BLaER1 treated with 17β-estradiol and CSF1 and Interleukin-3, amounts not matched to agents 10 nM and 100 nM (cell line): ENCODE results near the gene SMURF1.

Source experiments
- H3K27ac ChIP-seq, 11 experiments: shearing (Covaris generic); formaldehyde crosslinking; 2 replicates each; pipeline ENCODE4 v1.8.1; 2022
- H3K27me3 ChIP-seq, 11 experiments: shearing (Covaris generic); formaldehyde crosslinking; 2 replicates each; pipeline ENCODE4 v1.8.1; 2022
- H3K36me3 ChIP-seq, 11 experiments: shearing (Covaris generic); formaldehyde crosslinking; 2 replicates each; pipeline ENCODE4 v1.8.1; 2022
- H3K4me1 ChIP-seq, 10 experiments: shearing (Covaris generic); formaldehyde crosslinking; 2 replicates each; pipeline ENCODE4 v1.8.1; 2022
- H3K4me2 ChIP-seq, 11 experiments: shearing (Covaris generic); formaldehyde crosslinking; 2 replicates each; pipeline ENCODE4 v1.8.1; 2022
- H3K4me3 ChIP-seq, 10 experiments: shearing (Covaris generic); formaldehyde crosslinking; 2 replicates each; pipeline ENCODE4 v1.8.1; 2022
- H3K9ac ChIP-seq, 11 experiments: shearing (Covaris generic); formaldehyde crosslinking; 2 replicates each; pipeline ENCODE4 v1.8.1; 2022
- H3K9me3 ChIP-seq, 11 experiments: shearing (Covaris generic); formaldehyde crosslinking; replicated peaks in 1 of 11; 2 replicates each; pipeline ENCODE4 v1.8.1; 2022
- H4K20me1 ChIP-seq, 11 experiments: shearing (Covaris generic); formaldehyde crosslinking; 2 replicates each; pipeline ENCODE4 v1.8.1; 2022
- Cebpa-rat ChIP-seq, 11 experiments: shearing (Covaris generic); IDR thresholded peaks; 2 replicates each; pipeline ENCODE4 v1.8.1; 2022

SMURF1 gene

DNA sequence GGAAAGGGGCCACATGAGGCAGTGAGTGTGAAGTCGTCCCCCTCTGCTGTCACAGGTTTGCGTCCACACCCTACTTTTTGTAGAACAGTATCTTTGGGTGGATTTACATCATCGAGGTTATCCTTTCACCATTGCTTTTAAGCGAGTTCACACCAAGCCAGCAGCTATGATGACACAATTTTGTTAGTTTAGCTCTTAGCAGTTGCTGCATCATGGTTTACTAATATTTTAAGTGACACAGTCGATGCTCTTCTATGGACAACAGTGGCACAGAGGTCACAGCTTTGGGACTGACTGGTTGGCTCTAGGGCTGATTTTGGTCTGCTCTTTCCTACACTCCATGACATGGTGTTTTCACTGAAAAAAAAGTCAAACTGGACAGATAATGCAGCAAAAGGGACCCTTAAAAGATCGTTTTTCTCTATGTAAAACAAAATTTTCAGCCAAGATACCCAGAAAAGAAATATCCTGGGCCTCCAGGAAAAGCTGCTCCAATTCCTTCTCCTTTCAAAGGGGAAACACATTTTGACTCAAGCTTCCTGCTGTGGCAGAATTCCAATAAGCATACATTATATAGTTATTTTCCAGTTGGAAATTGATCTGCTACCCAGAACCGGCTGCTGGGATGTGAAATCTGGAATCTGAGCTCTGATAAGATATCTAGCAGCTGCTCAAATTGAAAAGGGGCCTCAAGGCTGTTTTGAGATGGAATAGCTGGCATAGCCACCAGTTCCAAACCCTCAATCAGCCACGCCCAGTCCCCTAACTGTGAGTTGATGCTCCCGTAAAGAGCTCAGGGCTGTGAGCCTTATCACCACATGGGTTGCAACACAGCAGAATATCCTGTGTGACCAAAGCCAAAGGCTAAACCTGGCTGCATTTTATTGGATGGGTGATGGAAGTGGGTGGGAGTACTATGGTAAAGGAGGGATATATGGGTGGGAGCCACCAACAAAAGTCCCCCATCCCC, 114.2 kb downstream of the SMURF1 start:
- Histone ChIP-seq H3K27ac (peak overlapping the region in 10 of 11 experiments; percentile 0 to 69 (median 54); a peak in 18 of 22 replicates), H3K36me3 (peaks cover 64 to 100% (median 79%) of the 10 kb centered on the region in 11 experiments)

GRCh38 chr7:99028261-99028973, 115.5 kb downstream of the SMURF1 start:
- Histone ChIP-seq H3K4me2 (peak overlapping the region in 9 of 11 experiments; percentile 13 to 76 (median 64); a peak in 15 of 22 replicates), H3K27me3 (no peaks in the 10 kb centered on the region), H3K27ac (peak overlapping the region in 8 of 11 experiments; percentile 15 to 69 (median 58); a peak in 13 of 22 replicates), H4K20me1 (peaks cover 0 to 32% (median 3%) of the 10 kb centered on the region in 11 experiments; a peak in 10 of 22 replicates), H3K9me3 (0 out of 22 replicates have a peak, but pooled peaks cover 0 to 3% (median 0%) of the 10 kb centered on the region in 11 experiments), H3K4me1 (peaks cover 41 to 72% (median 56%) of the 10 kb centered on the region in 10 experiments), H3K9ac (0 out of 22 replicates have a peak overlapping the region, but pooled peaks of 1 of the 11 experiments have one; percentile 7), H3K36me3 (peaks cover 51 to 95% (median 69%) of the 10 kb centered on the region in 11 experiments), H3K4me3 (no peak overlapping the region)
- TF ChIP-seq Cebpa-rat (IDR thresholded peaks at IDR 0.05), result no peak

More for the DNA sequence above, 114.2 kb downstream of the SMURF1 start:
- H3K4me2 ChIP-seq, result peak overlapping the region; percentile 4 to 76 (median 45); a peak in 19 of 22 replicates
- no peaks in the 10 kb centered on the region for H3K27me3 ChIP-seq
- peaks cover 0 to 45% (median 16%) of the 10 kb centered on the region in 11 experiments; a peak in 15 of 22 replicates for H4K20me1 ChIP-seq
- no peak for TF ChIP-seq Cebpa-rat (IDR thresholded peaks at IDR 0.05)
- peak overlapping the region in 7 of 11 experiments; percentile 4 to 39 (median 25); a peak in 9 of 22 replicates for H3K9ac ChIP-seq
- H3K4me3 ChIP-seq, result 0 out of 20 replicates have a peak overlapping the region, but pooled peaks of 1 of the 10 experiments have one; percentile 1
- H3K4me1 ChIP-seq, result peaks cover 54 to 75% (median 64%) of the 10 kb centered on the region in 10 experiments
- 0 out of 22 replicates have a peak, but pooled peaks cover 0 to 3% (median 0%) of the 10 kb centered on the region in 11 experiments for H3K9me3 ChIP-seq

GRCh38 chr7:99027841-99028240, 116.1 kb downstream of the SMURF1 start:
- Histone ChIP-seq H4K20me1 (peaks cover 0 to 26% (median 0%) of the 10 kb centered on the region in 11 experiments; a peak in 4 of 22 replicates), H3K4me3 (no peak overlapping the region), H3K9ac (no peak overlapping the region), H3K4me2 (peak overlapping the region in 3 of 11 experiments; percentile 65 to 76 (median 74); a peak in 6 of 22 replicates), H3K9me3 (0 out of 22 replicates have a peak, but pooled peaks cover 0 to 3% (median 0%) of the 10 kb centered on the region in 11 experiments), H3K27me3 (no peaks in the 10 kb centered on the region), H3K27ac (peak overlapping the region in 3 of 11 experiments; percentile 15 to 69 (median 32); a peak in 5 of 22 replicates), H3K4me1 (peaks cover 35 to 72% (median 50%) of the 10 kb centered on the region in 10 experiments), H3K36me3 (peaks cover 45 to 95% (median 63%) of the 10 kb centered on the region in 11 experiments)
- no peak for TF ChIP-seq Cebpa-rat (IDR thresholded peaks at IDR 0.05)

DNA sequence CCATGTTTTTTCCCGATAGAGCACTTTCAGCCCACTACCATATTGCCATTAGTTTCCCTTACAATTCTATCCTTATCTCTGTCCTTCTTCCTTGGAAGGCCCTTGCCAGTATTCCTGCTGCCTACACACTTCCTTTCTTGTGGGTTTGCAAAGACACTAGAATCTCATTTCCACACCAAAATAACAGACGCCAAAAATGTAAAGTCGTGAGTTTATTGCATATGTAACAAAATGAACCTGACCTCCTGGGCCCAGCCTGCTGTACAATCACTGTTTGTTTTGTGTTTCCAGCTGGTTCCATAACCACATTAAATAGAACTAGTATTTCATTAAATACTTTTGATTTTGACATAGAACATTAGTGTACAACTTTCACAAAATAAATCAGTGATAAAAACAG, 116.7 kb downstream of the SMURF1 start:
- peaks cover 39 to 95% (median 58%) of the 10 kb centered on the region in 11 experiments for H3K36me3 ChIP-seq

DNA sequence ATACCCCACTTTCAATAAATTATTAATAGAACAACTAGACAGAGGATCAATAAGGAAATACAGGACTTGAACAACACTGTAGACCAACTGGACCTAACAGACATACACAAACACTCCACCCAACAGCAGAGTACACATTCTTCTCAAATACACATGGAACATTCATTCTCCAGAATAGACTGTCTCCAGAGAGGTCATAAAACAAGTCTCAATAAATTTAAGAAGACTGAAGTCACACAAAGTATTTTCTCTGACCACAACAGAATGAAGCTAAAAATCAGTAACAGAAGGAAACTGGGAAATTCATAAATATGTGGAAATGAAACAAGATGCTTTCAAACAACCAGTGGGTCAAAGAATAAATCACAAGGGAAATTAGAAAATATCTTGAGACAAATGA, 119.8 kb downstream of the SMURF1 start:
- no peaks in the 10 kb centered on the region for H3K27me3 ChIP-seq
- peak overlapping the region in 2 of 11 experiments; percentile 23 to 40; a peak in 3 of 22 replicates for H3K4me2 ChIP-seq
- TF ChIP-seq Cebpa-rat (IDR thresholded peaks at IDR 0.05), result no peak
- H4K20me1 ChIP-seq, result peaks cover 0 to 45% (median 5%) of the 10 kb centered on the region in 11 experiments; a peak in 7 of 22 replicates
- peaks cover 30 to 88% (median 51%) of the 10 kb centered on the region in 11 experiments for H3K36me3 ChIP-seq
- 0 out of 22 replicates have a peak, but pooled peaks cover 0 to 3% (median 0%) of the 10 kb centered on the region in 11 experiments for H3K9me3 ChIP-seq
- H3K9ac ChIP-seq, result no peak overlapping the region
- H3K27ac ChIP-seq, result no peak overlapping the region
- peaks cover 7 to 62% (median 22%) of the 10 kb centered on the region in 10 experiments for H3K4me1 ChIP-seq
- H3K4me3 ChIP-seq, result no peak overlapping the region

More for the DNA sequence above, 116.7 kb downstream of the SMURF1 start:
- Histone ChIP-seq H3K4me3 (no peak overlapping the region), H3K9ac (no peak overlapping the region), H3K27ac (no peak overlapping the region), H3K27me3 (no peaks in the 10 kb centered on the region), H3K4me1 (peaks cover 31 to 78% (median 48%) of the 10 kb centered on the region in 10 experiments), H3K9me3 (0 out of 22 replicates have a peak, but pooled peaks cover 0 to 3% (median 0%) of the 10 kb centered on the region in 11 experiments), H3K4me2 (peak overlapping the region in 3 of 11 experiments; percentile 65 to 76 (median 74); a peak in 6 of 22 replicates), H4K20me1 (peaks cover 0 to 26% (median 0%) of the 10 kb centered on the region in 11 experiments; a peak in 5 of 22 replicates)
- no peak for TF ChIP-seq Cebpa-rat (IDR thresholded peaks at IDR 0.05)

DNA sequence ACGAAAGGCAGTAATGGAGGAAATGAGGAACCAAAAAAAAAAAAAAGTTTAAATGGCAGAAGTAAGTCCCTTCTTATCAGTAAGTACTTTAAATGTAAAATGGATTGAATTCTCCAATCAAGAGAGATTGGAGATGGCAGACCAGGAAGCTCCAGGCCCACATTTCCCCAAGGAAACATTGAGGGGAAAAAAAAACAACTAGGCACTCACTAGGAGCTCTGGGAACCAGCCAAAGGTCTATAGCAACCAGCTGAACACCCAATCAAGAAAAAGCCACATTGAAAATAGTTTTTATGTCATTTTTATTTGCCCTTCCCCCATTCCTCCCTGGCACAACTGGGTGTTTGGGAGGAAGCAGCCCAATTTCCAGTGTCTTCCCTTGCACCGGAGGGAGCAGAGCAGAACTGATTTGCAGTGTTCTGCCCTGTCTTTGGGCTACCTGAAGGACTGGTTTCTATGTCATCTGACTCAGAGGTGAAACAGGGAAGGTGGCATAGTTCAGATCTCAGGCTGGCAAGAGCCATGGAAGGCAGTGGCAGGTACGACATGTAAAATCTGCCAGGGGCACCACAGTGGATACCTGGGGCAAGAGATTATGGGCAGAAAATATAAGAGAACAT, 121.9 kb downstream of the SMURF1 start:
- Histone ChIP-seq H3K27ac (peak overlapping the region in 3 of 11 experiments; percentile 20 to 38 (median 28); a peak in 6 of 22 replicates), H3K27me3 (no peaks in the 10 kb centered on the region), H3K9me3 (peaks cover 0 to 7% (median 0%) of the 10 kb centered on the region in 11 experiments; a peak in 1 of 22 replicates), H3K4me3 (no peak overlapping the region), H4K20me1 (peaks cover 0 to 39% (median 5%) of the 10 kb centered on the region in 11 experiments; a peak in 7 of 22 replicates), H3K36me3 (peaks cover 20 to 88% (median 49%) of the 10 kb centered on the region in 11 experiments), H3K4me1 (peaks cover 7 to 44% (median 8%) of the 10 kb centered on the region in 10 experiments; a peak in 18 of 20 replicates), H3K9ac (no peak overlapping the region), H3K4me2 (peak overlapping the region in 8 of 11 experiments; percentile 3 to 63 (median 28); a peak in 14 of 22 replicates)
- no peak for TF ChIP-seq Cebpa-rat (IDR thresholded peaks at IDR 0.05)

DNA sequence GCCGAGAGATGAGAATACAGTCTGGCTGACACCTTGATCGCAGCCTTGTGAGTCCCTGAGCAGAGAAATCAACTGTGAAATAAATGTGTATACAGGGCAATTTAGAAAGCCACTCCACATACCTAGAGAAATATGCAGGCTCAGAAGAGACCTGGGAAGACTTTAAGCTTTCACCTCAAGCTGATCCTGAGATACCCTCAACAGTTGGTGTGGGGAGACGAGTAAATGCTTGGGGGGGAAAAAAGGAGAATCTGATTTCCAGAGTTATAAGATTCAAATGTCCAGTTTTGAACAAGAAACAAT, 123.5 kb downstream of the SMURF1 start:
- Histone ChIP-seq H3K4me3 (no peak overlapping the region), H3K36me3 (peaks cover 25 to 88% (median 57%) of the 10 kb centered on the region in 11 experiments), H3K27me3 (no peaks in the 10 kb centered on the region), H4K20me1 (peaks cover 0 to 34% (median 5%) of the 10 kb centered on the region in 11 experiments; a peak in 6 of 22 replicates), H3K9ac (no peak overlapping the region), H3K4me1 (peaks cover 6 to 47% (median 8%) of the 10 kb centered on the region in 10 experiments; a peak in 18 of 20 replicates), H3K27ac (no peak overlapping the region), H3K4me2 (no peak overlapping the region), H3K9me3 (peaks cover 0 to 10% (median 0%) of the 10 kb centered on the region in 11 experiments; a peak in 2 of 22 replicates)
- no peak for TF ChIP-seq Cebpa-rat (IDR thresholded peaks at IDR 0.05)
